Kidney (tissue), 14 donors: ENCODE data around the gene PGAM2. TPM values are rescaled to one million over a fixed set of nuclear protein-coding genes. Genes with fewer than 3 reads are reported as not detected.
A peak's percentile ranks its signal among the peaks of the same experiment; 100 is the strongest.

Experiments
- DNase-seq, 5 donors: peaks; one replicate each; pipeline ENCODE4 v3.0.0-alpha.2; 2013 to 2020
- FAIRE-seq: peaks from 2 replicates; lab custom pipeline; 2012; peaks lifted over from hg19 to GRCh38; lab: Jason Lieb, UNC
- H3K27ac ChIP-seq, 2 donors: one replicate each; pipeline ENCODE4 v1.7.0; 2013; ENCODE audit warnings: low read depth in 2 of 2, low read length in 2 of 2, inconsistent platforms in 1 of 2
- H3K27me3 ChIP-seq: one replicate; pipeline ENCODE4 v1.7.1; 2013; ENCODE audit warnings: low read length, inconsistent platforms; ENCODE audit not compliant: control insufficient read depth, insufficient read depth
- H3K36me3 ChIP-seq, 3 donors: one replicate each; pipeline versions ENCODE4 v1.7.0 to v1.7.1; 2013; ENCODE audit warnings: low read length in 3 of 3, control low read depth in 1 of 3, inconsistent platforms in 1 of 3; ENCODE audit not compliant: insufficient read depth in 3 of 3, control insufficient read depth in 2 of 3
- H3K4me1 ChIP-seq, 3 donors: one replicate each; pipeline versions ENCODE4 v1.7.0 to v1.7.1; 2013; ENCODE audit warnings: low read length in 3 of 3, inconsistent platforms in 1 of 3, low read depth in 1 of 3; ENCODE audit not compliant: control insufficient read depth in 2 of 3, insufficient read depth in 2 of 3
- H3K4me3 ChIP-seq, 3 donors: one replicate each; pipeline versions ENCODE4 v1.7.0 to v1.8.1; 2013; ENCODE audit warnings: low read length in 3 of 3, control low read depth in 1 of 3, inconsistent platforms in 1 of 3
- H3K9ac ChIP-seq, 3 donors: one replicate each; pipeline versions ENCODE4 v1.7.0 to v1.7.1; 2013; ENCODE audit warnings: low read length in 3 of 3, control low read depth in 1 of 3, inconsistent platforms in 1 of 3
- H3K9me3 ChIP-seq, 3 donors: one replicate each; pipeline versions ENCODE4 v1.7.0 to v1.7.1; 2013; ENCODE audit warnings: low read length in 3 of 3, control low read depth in 1 of 3, inconsistent platforms in 1 of 3; ENCODE audit not compliant: control insufficient read depth in 2 of 3, insufficient read depth in 1 of 3
- CTCF ChIP-seq: IDR thresholded peaks from 3 replicates; pipeline ENCODE4 v1.5.1; 2012; ENCODE audit warnings: mild to moderate bottlenecking, moderate library complexity, borderline replicate concordance; ENCODE audit not compliant: insufficient read depth; ENCODE audit errors: extremely low read depth
- intact Hi-C: fragments of 100-400 bp; cut with DNase I; formaldehyde crosslinking; loops from one replicate; pipeline ENCODE4 v1.11.1; 2022
- polyA plus RNA-seq: library from polyadenylated mRNA; stranded (reverse); fragments of 350-450 nt; fragmentation: Illumina TruSeq; extraction: RNeasy Lipid Tissue Mini Kit (QIAGEN cat#74804); gene quantifications from one replicate; pipeline ENCODE4 v1.2.3, GENCODE V29; 2014; ENCODE audit warnings: low read depth, low replicate concordance; ENCODE audit not compliant: insufficient read depth
- total RNA-seq: library from RNA; stranded (reverse); fragmentation: NEBNext Ultra II Directional; extraction: Animal tissue kit (Norgen Biotek cat#: 25700); gene quantifications from one replicate; pipeline ENCODE4 v1.2.1, GENCODE V29; 2021
- donor health status: control.
- donor health status: control.
- donor health status: control.
- donor health status: control.
- donor health status: control.
- donor health status: DM: yes; HTN: yes; CAD: no.
- donor health status: Normal renal cell carcinoma (clear cell type).

PGAM2 gene
- total and polyA plus RNA-seq, 2 donors from 2014 or later = 2.1 to 37.7 TPM

GRCh38 chr7:44098092-44099068 lies 33.0 kb upstream of the PGAM2 start:
- intact Hi-C loops = no loop called here
- Histone ChIP-seq H3K4me3 (no peak overlapping the region), H3K9me3 (no peaks in the 10 kb centered on the region), H3K27me3 (no peaks in the 10 kb centered on the region), H3K27ac (no peak overlapping the region), H3K36me3 (no peaks in the 10 kb centered on the region), H3K9ac (no peak overlapping the region), H3K4me1 (peaks cover 0 to 5% (median 5%) of the 10 kb centered on the region in 3 donors)
- FAIRE-seq (no peak), DNase-seq (no peak)
- no peak for TF ChIP-seq CTCF

- Histone ChIP-seq H3K4me1 (no peaks in the 10 kb centered on the region), H3K9ac (no peak overlapping the region), H3K9me3 (no peaks in the 10 kb centered on the region), H3K4me3 (no peak overlapping the region), H3K27ac (no peak overlapping the region), H3K36me3 (no peaks in the 10 kb centered on the region), H3K27me3 (no peaks in the 10 kb centered on the region)
- no peak for TF ChIP-seq CTCF
- intact Hi-C loops = no loop called here
- FAIRE-seq (no peak), DNase-seq (peak in 1 of 5 donors; percentile 35)
These were observed 31.9 kb upstream of the PGAM2 start for GRCh38 chr7:44097064-44097932.

GRCh38 chr7:44096326-44096881 lies 31.0 kb upstream of the PGAM2 start:
- no peak overlapping the region for H3K27ac ChIP-seq
- H3K4me3 ChIP-seq = no peak overlapping the region
- no peaks in the 10 kb centered on the region for H3K9me3 ChIP-seq
- TF ChIP-seq CTCF = no peak
- no peaks in the 10 kb centered on the region for H3K36me3 ChIP-seq
- H3K9ac ChIP-seq = no peak overlapping the region
- FAIRE-seq (no peak), DNase-seq (no peak)
- no peaks in the 10 kb centered on the region for H3K4me1 ChIP-seq
- no peaks in the 10 kb centered on the region for H3K27me3 ChIP-seq
- intact Hi-C loops = no loop called here
